Fibroblast of skin of left quadriceps (primary cell): ENCODE measurements around the gene C10orf67.
"Not testable (repeated sequence)": the region's sequence is repeated elsewhere in the genome, so short reads cannot be mapped to it uniquely, and the experiment has no call there.

Source experiments
- DNase-seq, 2 experiments: peaks; one replicate each; pipeline ENCODE4 v3.0.0-alpha.2; 2013; ENCODE audit warnings: low read depth in 2 of 2

C10orf67 gene

DNA sequence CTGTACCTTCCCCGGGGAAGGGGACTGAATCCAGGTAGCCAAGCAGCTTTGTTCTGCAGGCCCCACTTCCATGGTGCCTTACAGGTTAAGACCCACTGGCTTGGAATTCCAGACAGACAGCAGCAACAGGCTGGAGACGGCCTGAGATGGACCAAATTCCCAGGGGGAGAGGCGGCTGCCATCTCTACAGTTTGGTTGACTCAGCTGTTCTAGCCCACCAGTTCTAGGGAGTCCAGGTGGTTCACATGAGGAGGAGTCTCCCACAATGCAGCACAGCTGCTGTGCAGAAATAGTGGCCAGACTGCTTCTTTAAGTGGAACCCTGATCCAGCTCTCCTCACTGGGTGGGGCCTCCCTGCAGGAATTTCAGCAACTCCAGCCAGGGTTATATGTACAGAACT, 74.1 kb downstream of the C10orf67 start:
- no peak for DNase-seq

DNA sequence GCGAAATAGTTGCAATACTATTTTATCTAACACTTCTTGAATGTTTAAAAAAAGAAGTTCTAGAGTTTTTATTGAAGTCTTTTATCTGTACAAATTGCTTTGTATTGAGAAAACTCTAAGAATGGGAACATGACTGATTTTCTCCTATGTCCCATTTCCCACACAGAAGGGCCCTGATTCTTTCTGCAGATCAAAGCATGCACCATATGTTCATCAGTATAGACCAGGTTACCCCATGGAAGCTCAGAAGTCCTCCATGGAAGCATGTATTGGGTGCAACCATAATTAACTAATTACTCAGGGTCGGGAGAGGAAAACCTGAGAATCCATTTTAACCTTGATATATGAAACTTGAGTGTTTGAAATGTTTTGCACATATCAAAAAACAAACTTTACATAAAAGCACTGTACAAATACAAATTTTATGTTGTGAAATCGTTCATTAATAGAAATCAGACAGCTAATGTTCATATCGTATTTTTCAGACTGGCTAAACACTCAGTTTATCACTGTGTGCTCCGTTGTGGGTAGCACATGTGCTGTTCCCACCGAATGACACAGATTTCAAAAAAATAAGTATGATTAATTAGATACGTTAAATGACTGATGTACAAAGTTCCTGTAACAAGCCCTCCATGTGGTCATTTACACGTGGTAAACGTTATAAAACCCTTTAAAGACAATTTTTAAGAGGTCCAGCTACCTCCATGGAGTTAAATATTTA, 81.0 kb downstream of the C10orf67 start:
- no peak for DNase-seq

DNA sequence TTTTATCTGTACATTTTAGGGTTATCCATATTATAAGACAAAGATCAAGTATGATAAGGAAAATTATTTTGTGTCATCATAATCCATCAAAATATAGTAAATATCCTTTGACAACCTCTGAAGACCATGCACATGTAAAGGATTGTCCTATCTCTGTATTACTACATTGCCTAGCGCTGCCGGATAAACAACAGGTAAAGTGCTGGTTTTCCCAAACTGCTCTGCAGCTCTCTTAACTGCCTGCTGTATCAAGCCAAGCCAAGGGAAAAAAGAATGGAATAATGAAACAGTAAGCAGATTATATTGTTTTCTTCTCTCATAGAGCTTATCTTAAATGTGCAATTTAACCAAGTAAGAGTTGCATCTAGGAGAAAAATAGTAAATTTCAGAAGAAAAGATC, 81.7 kb downstream of the C10orf67 start:
- DNase-seq, result no peak

DNA sequence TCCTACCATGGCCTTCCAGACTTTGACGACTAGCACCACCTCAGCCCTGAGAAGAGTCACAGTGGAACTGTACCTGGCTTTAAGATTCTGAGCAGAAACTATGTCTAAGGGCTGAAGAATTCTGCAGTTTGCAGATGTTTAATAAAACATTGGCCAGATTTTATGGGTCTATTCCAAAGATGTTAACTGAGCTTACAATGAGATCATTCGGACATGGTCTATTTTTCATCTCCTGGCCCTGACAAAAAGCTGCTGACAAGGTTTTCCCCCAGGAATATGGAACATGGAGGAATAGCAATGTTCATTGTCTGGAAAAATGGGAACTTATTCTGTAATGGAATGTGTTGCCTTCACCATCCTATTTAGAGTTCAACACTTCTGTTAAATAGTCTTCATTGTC, 86.1 kb downstream of the C10orf67 start:
- no peak for DNase-seq

DNA sequence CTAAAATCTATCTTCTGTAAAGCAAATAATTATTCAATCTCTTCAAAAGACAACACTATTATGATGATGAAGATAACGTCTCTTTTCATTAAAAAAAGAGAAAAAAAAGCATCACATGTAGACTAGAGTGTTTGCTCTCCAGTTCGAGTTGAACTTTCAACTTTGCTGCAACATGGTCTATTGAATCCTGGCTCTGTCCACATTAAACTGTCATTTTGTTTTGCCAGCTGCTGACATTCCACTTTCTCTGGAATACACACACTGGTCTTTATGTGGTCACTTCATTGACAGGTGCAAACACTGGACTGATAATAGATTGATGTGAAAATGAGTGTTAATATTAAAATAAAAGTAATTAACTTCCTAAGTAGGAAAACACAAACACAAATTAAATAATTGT, 90.8 kb downstream of the C10orf67 start:
- DNase-seq, result no peak

DNA sequence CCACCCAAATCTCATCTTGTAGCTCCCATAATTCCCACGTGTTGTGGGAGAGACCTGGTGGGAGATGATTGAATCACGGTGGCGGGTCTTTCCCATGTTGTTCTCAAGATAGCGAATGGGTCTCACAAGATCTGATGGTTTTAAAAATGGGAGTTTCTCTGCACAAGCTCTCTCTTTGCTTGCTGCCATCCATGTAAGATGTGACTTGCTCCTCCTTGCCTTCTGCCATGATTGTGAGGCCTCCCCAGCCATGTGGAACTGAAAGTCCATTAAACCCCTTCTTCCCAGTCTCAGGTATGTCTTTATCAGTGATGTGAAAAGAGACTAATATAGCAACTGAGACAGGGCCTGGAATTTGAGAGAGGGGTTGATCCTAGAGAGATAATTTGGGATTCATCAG, 91.7 kb downstream of the C10orf67 start:
- not testable (repeated sequence) for DNase-seq

DNA sequence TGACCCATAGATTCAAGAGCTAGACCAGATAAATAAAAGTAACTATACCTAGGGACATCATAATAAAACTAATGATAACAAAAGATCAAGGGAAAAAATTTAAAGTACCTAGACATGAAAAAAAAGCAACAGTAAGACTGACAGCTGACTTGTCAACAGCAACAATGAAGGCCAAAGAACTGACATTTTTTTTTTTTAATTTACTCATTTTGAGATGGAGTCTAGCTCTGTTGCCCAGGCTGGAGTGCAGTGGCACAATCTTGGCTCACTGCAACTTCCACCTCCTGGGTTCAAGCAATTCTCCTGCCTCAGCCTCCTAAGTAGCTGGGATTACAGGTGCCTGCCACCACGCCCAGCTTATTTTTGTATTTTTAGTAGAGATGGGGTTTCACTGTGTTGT, 102.8 kb downstream of the C10orf67 start:
- not testable (repeated sequence) for DNase-seq

DNA sequence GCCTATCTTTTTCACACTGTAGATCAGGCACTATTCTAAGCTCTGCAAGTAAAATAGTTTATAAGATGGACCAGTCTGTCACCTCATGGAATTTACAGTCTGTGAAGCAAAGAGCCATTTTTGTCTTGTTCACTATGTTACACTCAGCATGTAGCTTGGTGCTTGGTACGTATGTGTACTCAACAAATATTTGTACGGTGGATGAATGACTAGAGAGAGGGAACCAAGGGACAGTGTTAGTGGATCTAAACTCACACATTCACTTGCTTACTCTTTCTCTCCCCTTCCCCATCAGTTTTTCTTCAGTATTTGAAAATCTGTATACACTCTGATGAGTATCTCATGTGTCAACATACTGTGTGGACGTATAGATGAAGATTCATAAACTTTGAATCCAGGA, 106.6 kb downstream of the C10orf67 start:
- DNase-seq, result no peak

DNA sequence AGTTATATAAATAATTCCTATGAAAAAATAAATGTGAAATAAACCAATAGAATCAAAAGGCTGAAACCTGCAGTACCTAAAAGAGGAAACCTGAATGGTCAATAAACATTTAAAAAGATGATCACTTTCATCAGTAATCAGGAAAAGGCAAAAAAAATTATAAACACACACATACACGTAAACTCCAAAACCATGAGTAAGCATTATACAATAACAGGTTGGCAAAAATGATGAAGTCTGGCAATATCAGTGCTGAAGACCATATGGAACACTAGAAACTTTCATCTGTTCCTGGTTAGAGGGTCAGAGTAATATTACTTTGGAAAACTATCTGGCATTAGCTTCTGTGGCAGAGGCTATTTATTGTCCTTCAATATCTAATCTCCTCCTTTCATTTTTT, 114.0 kb downstream of the C10orf67 start:
- no peak for DNase-seq

DNA sequence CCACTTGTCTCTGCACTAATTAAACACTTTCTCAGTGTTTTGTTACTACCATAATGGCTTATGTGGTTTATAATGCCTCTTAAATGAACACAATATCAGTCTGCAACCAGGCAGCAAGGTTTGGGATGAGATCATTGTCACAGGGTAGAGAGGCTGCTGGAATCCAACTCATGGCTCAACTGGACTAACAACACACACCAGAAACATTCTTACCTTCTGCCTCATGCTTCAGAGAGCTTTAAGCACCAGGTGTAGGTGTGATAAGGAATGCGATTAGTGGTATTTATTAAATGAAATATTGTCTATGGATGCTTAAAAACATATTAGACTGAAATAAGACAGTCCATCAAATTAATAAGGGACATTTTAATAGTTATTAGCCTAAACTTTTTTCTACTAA, 127.1 kb downstream of the C10orf67 start:
- DNase-seq, result no peak

DNA sequence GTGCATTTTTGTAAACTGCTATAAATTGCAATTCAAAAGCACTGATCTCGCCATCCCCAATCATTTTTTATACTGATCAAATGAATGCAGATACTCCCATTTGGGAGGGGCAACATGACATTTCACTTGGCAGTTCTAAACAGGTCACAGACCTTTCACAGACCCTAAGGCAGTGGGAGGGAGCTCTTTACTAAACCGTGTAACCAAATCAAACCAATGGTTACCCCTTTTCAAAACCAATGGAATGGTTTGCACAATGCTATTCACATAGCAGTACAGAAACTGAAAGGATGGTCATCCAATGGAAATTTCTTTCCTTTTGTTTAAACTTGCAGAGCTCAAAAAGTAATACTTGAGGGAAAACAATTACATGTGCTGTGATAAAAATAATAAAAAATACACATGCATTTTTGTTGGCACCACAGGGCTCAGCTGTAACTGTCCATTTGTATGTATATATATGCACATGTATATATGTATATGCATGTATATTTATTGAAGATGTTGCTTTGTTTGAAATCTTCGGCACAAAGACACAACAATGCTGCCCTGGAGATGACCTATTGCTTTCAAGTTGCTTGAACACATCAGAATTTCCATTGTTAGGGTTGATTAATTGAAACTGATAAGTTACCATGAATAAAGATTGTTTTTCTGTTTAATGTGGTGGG, 138.5 kb downstream of the C10orf67 start:
- DNase-seq, result no peak

DNA sequence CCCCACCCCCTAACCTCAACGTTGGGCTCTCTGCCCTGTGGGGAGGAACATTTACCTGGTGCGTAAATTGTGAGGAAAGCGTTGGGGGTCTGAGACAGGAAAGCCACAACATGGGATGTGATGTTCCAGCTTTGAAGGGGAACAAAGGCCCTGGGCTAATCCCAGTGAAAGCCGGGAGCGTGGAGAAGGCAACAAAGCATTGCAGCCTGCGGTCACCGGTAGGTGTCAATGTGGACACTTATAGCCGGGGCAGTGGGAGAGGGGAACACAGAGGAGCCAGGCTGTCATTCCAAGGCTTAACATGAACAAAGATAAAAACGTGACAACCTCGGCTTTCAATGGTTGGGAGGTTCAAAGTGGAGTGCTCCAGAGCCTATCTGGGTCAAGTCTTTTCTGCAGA, 139.8 kb downstream of the C10orf67 start:
- no peak for DNase-seq

DNA sequence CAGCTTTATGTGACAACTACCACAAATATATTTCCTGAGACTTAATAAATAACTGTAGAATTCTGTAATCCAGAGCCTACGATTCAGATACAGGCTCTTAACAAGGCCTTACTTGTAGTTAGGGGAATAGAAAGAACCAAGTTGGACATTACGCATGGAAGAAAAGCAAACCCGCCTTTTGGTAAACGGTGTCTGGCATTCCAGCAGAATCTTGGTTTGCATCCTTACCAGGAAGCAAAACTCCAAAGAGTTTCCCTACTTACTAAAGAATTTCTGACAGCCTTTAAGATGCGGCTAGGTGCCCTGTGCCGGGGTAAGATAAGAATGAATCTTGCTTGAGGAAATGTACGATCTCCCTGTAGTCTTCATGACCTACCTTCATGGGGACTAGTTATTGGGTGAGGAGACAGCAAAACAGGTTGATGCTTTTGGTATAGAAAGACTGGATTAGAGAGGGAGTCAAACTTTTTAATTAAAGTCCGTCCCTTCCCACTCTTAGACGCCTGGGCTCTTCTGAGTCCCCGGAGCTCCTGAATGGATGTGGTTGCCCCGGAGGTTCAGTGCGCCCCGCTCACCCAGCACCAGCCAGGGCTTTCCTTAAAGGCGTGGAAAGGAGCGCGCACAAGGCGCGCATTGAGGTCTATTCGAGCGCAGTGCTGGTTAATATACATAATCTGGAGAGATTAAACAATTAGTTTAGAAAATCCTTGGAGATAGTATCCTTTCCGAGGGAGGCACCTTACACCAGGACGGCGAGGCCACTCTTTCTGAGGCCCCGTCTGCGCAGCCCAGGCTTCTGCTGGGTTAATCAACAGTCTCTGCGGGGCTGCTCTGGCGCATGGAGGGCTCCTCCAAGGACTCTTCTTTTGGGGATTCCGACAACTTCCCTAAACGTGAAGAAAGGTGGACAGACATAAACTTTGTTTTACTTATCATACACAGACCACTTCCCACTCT, 140.9 kb downstream of the C10orf67 start:
- no peak for DNase-seq

DNA sequence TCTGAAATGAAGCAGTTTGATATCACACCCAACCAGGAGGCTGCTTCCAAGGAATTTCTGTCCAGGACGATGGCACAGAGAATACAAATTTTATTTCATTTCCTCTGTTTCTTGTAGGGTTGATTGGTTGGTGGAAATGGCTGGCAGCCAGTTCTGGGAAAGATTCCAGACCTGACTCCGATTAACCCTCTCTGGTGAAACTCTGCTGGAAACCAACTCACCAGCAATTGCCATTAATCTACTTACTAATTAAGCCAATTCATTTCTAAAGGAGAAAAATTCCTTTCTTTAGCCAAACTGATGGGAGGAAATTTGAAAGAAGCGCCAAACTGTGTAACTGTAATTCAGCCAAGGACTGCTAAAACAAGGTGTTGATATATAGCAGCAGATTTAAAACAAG, 141.8 kb downstream of the C10orf67 start:
- no peak for DNase-seq

DNA sequence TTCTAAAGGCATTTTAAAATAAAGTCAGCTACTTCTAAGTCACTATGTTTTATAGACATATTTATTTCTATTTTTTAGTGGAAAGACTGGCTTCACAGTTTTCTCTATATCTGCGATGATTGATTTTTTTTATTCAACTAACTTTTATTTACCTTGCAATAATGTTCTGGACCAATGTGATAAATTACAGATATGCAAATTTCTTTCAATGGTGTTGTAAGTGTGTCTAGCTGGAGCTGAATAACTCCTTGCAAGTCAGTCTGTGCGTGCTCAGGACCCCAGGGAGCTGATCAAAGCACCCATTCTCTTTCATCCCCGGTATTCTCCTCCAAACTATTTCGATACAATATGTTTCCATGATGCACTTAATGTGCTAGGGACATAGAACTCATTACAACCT, 142.8 kb downstream of the C10orf67 start:
- DNase-seq, result no peak

DNA sequence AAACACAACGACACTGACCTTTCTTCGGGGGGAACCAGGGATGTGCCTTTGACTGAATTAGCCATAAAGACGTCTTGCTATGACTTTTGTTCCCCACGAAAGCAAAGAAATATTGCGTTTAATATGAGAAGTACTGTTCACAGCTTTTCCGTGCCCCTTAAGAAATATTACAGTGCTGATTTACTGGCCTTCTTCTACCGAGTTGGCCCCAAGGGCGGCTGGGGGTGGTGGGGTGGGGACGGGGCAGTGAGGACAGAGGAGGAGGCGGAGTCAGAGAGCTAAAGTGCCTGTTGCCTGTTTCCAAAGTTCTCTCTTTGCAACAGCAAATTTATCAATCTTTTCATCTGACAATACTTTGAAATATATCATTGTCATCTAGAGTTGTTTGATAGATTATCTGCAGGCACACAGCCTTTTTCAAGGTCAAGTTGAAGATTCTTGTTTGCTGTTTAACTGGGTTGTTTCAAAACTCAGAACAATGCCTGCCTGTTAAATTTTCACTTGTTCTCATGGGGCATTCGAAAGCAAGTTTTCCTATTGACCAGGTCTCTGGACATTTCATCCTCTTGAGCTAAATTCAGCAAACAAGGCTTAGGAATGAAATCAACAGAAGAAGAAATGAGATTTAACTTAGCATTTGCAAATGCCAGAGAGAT, 143.5 kb downstream of the C10orf67 start:
- DNase-seq, result no peak

DNA sequence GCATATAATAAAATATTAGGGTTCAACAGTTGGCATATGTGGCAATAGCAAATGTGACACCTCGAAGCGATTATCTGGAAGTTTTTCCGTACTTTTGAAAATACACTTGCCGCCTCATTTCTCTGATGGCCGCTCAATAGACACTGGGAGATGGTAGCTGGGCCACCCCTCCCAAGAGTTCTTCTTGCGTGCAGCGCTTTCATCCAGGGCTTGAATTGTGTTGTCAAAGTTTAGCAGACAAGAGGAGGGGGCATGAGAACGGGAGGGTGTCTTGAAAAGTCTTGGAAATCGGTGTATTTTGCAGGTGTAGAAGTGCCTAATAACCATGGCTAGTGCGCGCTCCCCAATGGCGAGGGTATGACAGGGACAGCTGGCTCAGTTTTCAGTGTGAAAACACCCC, 144.0 kb downstream of the C10orf67 start:
- DNase-seq, result no peak

DNA sequence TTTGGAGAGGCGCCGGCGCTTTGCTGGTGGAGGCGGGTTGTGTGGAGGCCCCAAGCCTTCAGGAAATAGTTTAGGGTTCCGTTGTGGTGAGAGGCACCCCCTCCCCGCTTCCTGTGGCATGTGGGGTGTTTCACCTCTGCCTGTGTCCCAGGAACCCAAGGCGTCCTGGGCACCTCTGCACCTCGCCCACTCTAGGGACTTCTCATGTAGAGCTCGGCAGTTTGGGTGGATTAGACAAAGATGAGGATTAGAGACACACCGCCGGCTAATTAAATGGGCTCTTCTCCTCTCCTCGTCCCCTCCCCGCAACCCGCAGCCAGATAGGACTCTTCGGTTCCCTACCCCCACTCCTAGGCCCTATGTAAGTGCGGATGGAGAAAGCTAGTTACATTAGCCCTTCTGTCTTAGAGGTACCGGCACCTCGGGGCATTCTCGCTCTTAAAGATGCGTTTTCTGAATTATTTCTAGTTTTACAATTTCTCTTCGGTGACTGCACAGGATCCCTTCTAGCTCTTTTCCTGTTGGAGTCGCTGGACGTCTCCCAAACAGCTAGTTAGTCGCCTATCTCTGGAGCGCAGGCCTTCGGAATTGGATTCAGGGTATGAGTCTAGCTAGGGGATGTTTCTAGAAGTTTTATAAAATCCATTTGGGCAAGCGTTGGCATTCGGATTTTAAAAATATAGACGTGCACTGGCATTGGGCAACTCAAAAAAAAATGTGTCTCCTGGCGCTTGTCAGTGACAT, 144.7 kb downstream of the C10orf67 start:
- DNase-seq, result no peak

DNA sequence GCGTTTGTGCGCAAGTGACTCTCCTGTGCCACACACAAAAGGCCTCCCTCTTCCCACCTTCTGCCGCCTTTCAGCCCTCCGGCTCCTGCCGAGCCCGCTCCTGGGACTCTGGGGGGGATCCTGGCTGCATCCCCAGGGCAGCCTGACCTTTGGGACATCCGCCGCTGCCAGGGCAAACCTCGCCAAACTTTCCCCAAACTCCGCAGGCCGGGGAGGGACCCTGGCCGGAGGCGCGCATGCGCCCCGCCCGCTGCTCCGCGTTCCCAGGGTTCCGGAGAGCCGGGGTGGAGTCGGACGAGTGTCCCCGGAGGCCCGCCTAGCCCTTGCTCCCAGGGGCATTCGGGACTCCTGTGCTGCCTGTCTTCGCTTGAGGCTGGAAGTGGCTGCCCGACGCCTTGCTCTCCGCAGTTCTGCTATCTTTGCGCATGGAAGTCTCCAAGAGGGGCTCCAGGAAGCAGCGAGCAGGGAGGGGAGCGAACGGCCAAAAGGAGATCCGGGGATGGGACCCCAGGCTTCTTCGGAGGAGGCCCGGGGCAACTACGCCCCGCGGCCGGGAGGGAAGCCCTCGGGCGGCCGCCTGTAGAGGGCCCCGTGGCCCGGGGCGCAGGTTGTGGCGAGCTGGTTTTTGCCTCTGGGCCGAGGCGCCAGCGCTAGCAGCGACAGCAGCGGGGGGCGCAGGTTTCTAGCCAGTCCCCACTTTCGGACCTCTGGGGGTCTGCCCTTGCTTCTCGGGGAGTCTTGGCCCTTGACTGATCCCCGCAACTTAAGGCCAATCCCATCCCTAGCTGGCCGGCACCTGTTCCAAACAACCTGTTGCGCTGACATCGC, 145.4 kb downstream of the C10orf67 start:
- DNase-seq, result no peak

DNA sequence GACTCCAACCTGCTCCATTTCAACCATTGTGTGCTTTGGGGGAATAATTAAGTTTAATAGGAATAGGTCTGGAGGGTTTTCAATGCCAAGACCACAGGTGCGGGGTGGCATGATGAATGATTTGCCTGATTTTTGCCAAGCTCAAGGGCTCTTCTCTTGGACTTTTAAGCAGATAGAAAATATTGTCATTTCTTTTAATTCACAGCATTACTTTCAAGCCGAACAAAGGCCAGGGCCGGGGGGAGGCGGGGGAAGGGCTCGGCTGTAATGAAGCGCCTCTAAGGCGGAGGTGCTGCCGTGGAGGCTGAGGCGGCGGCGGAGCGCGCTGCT, 146.0 kb downstream of the C10orf67 start:
- no peak for DNase-seq
